Brain microvascular endothelial cell (primary cell): ENCODE results near the gene PCBP3.

Experiments
- DNase-seq: peaks from one replicate; pipeline ENCODE4 v3.0.0-alpha.2; 2020
- H3K27ac ChIP-seq: fragments of 250-450 bp; sonication (Bioruptor Pico); 2 replicates; pipeline ENCODE4 v1.5.1; 2020; ENCODE audit warnings: mild to moderate bottlenecking, moderate library complexity
- H3K27me3 ChIP-seq: fragments of 250-450 bp; sonication (Bioruptor Pico); replicated peaks from 2 replicates; pipeline ENCODE4 v1.5.1; 2020; ENCODE audit warnings: mild to moderate bottlenecking
- H3K36me3 ChIP-seq: fragments of 250-450 bp; sonication (Bioruptor Pico); replicated peaks from 2 replicates; pipeline ENCODE4 v1.5.1; 2020; ENCODE audit warnings: mild to moderate bottlenecking
- H3K4me3 ChIP-seq: 2 replicates; pipeline ENCODE4 v1.5.1; 2011; ENCODE audit warnings: low read depth, mild to moderate bottlenecking, control low read depth, low read length, moderate library complexity
- in situ Hi-C: cut with HindIII; loops from 2 replicates; pipeline ENCODE4 v1.10.0; 2017; ENCODE audit warnings: low sequenced_read_pairs, low pct_ligation_motif_present
- TF ChIP-seq, protein P1 (sequence below): IDR thresholded peaks from 2 replicates; pipeline ENCODE4 v1.5.1; 2011; ENCODE audit warnings: low read depth, mild to moderate bottlenecking, moderate library complexity, low read length, control low read depth, inconsistent platforms; ENCODE audit errors: missing control alignments

Gene PCBP3

DNA sequence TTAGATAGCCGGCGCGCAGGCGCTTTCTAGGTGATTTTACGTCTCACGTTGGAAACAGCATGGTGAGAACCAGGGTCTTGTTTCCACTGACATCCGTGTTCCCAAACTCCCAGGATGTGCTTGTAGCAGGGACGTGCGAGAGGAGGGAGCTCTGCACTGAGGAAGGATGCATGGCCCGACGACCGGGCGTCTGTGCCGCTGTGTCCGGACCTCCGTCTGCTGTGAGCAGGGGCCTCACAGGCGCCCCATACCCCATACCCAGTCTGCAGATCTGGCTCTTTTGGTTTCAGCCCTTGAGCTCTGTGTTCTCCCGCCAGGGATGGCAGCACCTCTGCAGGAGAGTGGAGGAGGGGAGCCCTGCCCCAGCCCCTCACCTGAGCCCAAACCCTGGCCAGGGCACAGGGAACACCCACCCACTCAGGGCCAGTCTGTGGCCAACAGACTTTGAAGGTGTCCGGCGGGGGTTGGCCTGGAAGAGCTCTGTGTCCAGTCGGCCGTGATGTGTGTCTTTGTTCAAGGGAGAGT lies 270.9 kb downstream of the PCBP3 start:
- TF ChIP-seq, protein P1, sequence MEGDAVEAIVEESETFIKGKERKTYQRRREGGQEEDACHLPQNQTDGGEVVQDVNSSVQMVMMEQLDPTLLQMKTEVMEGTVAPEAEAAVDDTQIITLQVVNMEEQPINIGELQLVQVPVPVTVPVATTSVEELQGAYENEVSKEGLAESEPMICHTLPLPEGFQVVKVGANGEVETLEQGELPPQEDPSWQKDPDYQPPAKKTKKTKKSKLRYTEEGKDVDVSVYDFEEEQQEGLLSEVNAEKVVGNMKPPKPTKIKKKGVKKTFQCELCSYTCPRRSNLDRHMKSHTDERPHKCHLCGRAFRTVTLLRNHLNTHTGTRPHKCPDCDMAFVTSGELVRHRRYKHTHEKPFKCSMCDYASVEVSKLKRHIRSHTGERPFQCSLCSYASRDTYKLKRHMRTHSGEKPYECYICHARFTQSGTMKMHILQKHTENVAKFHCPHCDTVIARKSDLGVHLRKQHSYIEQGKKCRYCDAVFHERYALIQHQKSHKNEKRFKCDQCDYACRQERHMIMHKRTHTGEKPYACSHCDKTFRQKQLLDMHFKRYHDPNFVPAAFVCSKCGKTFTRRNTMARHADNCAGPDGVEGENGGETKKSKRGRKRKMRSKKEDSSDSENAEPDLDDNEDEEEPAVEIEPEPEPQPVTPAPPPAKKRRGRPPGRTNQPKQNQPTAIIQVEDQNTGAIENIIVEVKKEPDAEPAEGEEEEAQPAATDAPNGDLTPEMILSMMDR = no peak
- in situ Hi-C loops = no loop called here
- H3K36me3 ChIP-seq = no peaks in the 10 kb centered on the region
- H3K27me3 ChIP-seq = no peaks in the 10 kb centered on the region
- DNase-seq = no peak
- H3K4me3 ChIP-seq = no peak overlapping the region
- no peak overlapping the region for H3K27ac ChIP-seq

DNA sequence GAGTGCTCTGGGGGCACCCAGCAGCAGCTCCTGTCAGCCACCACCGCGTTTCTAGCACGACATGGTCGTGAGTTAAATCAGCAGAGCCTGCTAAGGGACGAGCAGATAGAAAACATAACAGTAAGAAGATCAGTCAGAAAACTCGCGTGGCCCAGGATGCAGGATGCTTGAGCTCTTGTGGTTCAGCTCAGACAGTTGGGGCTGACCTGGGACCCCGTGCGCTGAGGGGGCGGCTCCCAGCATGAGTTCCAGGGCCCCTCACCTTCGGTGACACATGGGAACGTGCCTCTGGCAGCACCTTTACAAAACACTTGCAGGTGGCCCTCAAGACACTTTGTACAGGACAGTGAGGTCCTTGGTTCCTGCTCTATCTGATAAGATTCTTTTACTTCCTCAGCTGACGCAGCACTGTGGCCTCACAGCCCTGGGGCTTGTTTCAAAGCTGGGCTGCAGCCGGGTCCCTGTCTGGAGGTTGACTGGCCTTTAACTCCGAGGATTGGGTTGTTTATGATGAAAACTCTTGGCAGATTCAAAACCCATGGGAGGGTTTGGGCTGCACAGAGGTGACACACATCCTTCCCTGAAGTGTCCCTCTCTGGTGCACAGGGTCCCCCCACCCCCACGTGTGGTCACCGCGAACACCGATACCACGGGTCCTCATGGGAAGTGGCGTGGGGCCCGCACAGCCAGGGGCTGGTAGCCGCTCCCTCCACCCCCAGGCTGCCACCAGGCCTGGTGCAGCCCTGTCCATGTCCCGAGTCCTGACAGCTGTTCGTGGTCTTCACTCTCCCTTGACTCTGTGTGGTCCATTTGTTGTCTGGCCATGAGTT lies 272.7 kb downstream of the PCBP3 start:
- H3K27ac ChIP-seq = no peak overlapping the region
- in situ Hi-C loops = no loop called here
- H3K36me3 ChIP-seq = no peaks in the 10 kb centered on the region
- no peak overlapping the region for H3K4me3 ChIP-seq
- no peaks in the 10 kb centered on the region for H3K27me3 ChIP-seq
- TF ChIP-seq, protein P1 = no peak
- no peak for DNase-seq

DNA sequence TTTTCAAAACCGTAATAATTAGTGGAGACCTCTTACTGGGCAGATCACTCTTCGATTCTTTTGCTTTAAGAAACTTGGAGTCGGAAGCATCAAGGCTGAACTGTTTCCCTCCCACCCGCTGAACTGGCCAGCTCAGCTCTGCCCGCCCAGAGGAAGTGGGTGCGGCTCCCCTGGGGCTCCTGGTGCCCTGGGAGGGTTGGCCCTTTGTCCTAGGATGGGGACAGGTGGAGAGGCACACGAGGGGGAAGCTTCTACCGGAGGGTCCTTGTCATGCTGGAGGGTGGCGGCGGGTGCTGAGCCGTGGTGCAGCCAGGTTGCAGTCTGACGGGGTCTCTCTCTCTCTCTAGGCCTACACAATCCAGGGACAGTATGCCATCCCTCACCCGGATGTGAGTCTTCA lies 273.7 kb downstream of the PCBP3 start:
- no peak for DNase-seq
- Histone ChIP-seq H3K4me3 (no peak overlapping the region), H3K36me3 (no peaks in the 10 kb centered on the region), H3K27ac (no peak overlapping the region), H3K27me3 (no peaks in the 10 kb centered on the region)
- TF ChIP-seq, protein P1 = no peak
- in situ Hi-C loops = no loop called here

DNA sequence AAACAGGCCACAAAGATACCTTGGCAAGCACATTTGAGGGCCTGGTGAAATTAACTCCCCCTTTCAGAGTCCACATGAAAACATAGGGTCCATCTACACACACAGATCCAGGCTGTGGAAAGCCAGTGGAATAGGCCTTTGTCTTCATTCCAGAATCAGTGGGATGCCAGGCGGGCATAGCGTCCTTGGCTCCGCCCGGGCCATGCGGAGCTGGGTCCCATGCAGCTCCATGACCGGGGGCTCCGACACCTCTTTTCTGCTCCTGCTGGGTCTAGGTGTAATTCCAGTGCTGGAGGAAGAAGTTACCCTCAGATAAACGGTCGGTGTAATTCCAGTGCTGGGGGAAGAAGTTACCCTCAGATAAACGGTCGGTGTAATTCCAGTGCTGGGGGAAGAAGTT lies 274.5 kb downstream of the PCBP3 start:
- in situ Hi-C loops = no loop called here
- DNase-seq = no peak
- H3K36me3 ChIP-seq = no peaks in the 10 kb centered on the region
- no peaks in the 10 kb centered on the region for H3K27me3 ChIP-seq
- H3K27ac ChIP-seq = no peak overlapping the region
- TF ChIP-seq, protein P1 = no peak
- no peak overlapping the region for H3K4me3 ChIP-seq

DNA sequence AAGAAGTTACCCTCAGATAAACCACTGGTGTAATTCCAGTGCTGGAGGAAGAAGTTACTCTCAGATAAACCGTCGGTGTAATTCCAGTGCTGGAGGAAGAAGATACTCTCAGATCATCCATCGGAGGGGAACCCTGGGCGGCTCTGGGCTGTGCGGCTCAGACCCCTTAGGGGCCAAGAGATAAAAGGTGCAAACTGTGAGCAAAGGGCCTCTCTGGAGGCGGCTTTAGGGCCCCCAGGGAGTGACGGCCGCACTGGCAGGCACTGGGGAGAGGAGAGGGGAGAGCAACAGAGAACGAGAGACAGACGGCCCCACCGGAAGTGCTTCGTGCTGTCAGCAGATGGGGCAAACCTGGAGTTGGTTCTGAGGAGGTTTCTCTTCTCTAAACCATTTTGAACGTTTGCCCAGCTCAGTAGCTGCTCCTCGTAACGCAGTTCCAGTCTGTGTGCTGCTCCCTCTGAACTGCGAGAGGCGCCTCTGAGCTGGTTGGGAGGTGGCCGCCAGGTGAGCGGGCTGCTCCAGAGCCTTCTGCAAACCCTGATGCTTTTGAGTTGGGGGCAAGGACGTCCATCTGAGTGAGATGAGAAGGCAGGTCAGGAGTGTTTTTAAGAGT lies 275.4 kb downstream of the PCBP3 start:
- Histone ChIP-seq H3K27ac (no peak overlapping the region), H3K36me3 (no peaks in the 10 kb centered on the region), H3K27me3 (no peaks in the 10 kb centered on the region), H3K4me3 (no peak overlapping the region)
- in situ Hi-C loops = no loop called here
- TF ChIP-seq, protein P1 = no peak
- no peak for DNase-seq
